ENCODE measurements around the gene DHCR7. TPM values are rescaled to one million over a fixed set of nuclear protein-coding genes. Genes with fewer than 3 reads are reported as not detected.

The DHCR7 gene
- total and polyA plus RNA-seq, 2 donors (not counting 1 experiment from before 2014, with no cell fraction given): 90.8 to 148 TPM

- H3K9me3 ChIP-seq (ENCODE audit: control insufficient read depth, insufficient read depth, low read depth, low read length): no peaks in the 10 kb centered on the region
- no peaks in the 10 kb centered on the region for H3K4me1 ChIP-seq (ENCODE audit: control insufficient read depth, extremely low read depth, insufficient read depth, low read length)
- TF ChIP-seq EZH2 (IDR thresholded peaks at IDR 0.05; ENCODE audit: low read length, missing control alignments) (no peak), CTCF (conservative IDR thresholded peaks at IDR 0.05 in 1 of 2, IDR thresholded peaks at IDR 0.05 in 1 of 2; ENCODE audit: low read depth in 1 of 2, low read length in 2 of 2) (no peak)
- H3K36me3 ChIP-seq (ENCODE audit: control insufficient read depth, insufficient read depth, low read length): no peaks in the 10 kb centered on the region
- DNase-seq (ENCODE audit: low read depth in 2 of 2): peak in 1 of 2 donors; percentile 5
- H3K9ac ChIP-seq (ENCODE audit: insufficient read depth, low read length): no peak overlapping the region
- H3K4me3 ChIP-seq (replicated peaks in 1 of 4; ENCODE audit: control extremely low read depth in 1 of 4, insufficient read depth in 1 of 4, low read depth in 3 of 4, low read length in 4 of 4): no peak overlapping the region
- no peaks in the 10 kb centered on the region for H3K79me2 ChIP-seq (ENCODE audit: control insufficient read depth, insufficient read depth, low read length)
- H2AFZ ChIP-seq (ENCODE audit: low read length): no peak overlapping the region
- H3K4me2 ChIP-seq (ENCODE audit: extremely low read depth, insufficient read depth, low read length): no peak overlapping the region
- no peak overlapping the region for H3K27ac ChIP-seq (ENCODE audit: insufficient read depth, low read length)
- H4K20me1 ChIP-seq (ENCODE audit: control insufficient read depth, extremely low read depth, insufficient read depth, low read length): no peaks in the 10 kb centered on the region
- peaks cover 9% of the 10 kb centered on the region for H3K27me3 ChIP-seq (ENCODE audit: control insufficient read depth, insufficient read depth, low read length)
Measured at GRCh38 chr11:71391796-71392195, 56.4 kb downstream of the DHCR7 start.

GRCh38 chr11:71391352-71391751 is 56.8 kb downstream of the DHCR7 start:
- H3K4me3 ChIP-seq (replicated peaks in 1 of 4; ENCODE audit: control extremely low read depth in 1 of 4, insufficient read depth in 1 of 4, low read depth in 3 of 4, low read length in 4 of 4): no peak overlapping the region
- no peak for DNase-seq (ENCODE audit: low read depth in 2 of 2)
- TF ChIP-seq EZH2 (IDR thresholded peaks at IDR 0.05; ENCODE audit: low read length, missing control alignments): peak; percentile 43
- no peak for TF ChIP-seq CTCF (conservative IDR thresholded peaks at IDR 0.05 in 1 of 2, IDR thresholded peaks at IDR 0.05 in 1 of 2; ENCODE audit: low read depth in 1 of 2, low read length in 2 of 2)
- no peaks in the 10 kb centered on the region for H3K9me3 ChIP-seq (ENCODE audit: control insufficient read depth, insufficient read depth, low read depth, low read length)
- H2AFZ ChIP-seq (ENCODE audit: low read length): no peak overlapping the region
- no peaks in the 10 kb centered on the region for H4K20me1 ChIP-seq (ENCODE audit: control insufficient read depth, extremely low read depth, insufficient read depth, low read length)
- no peaks in the 10 kb centered on the region for H3K4me1 ChIP-seq (ENCODE audit: control insufficient read depth, extremely low read depth, insufficient read depth, low read length)
- no peak overlapping the region for H3K27ac ChIP-seq (ENCODE audit: insufficient read depth, low read length)
- H3K4me2 ChIP-seq (ENCODE audit: extremely low read depth, insufficient read depth, low read length): no peak overlapping the region
- no peak overlapping the region for H3K9ac ChIP-seq (ENCODE audit: insufficient read depth, low read length)
- no peaks in the 10 kb centered on the region for H3K36me3 ChIP-seq (ENCODE audit: control insufficient read depth, insufficient read depth, low read length)
- no peaks in the 10 kb centered on the region for H3K79me2 ChIP-seq (ENCODE audit: control insufficient read depth, insufficient read depth, low read length)
- peaks cover 9% of the 10 kb centered on the region for H3K27me3 ChIP-seq (ENCODE audit: control insufficient read depth, insufficient read depth, low read length)

DNA sequence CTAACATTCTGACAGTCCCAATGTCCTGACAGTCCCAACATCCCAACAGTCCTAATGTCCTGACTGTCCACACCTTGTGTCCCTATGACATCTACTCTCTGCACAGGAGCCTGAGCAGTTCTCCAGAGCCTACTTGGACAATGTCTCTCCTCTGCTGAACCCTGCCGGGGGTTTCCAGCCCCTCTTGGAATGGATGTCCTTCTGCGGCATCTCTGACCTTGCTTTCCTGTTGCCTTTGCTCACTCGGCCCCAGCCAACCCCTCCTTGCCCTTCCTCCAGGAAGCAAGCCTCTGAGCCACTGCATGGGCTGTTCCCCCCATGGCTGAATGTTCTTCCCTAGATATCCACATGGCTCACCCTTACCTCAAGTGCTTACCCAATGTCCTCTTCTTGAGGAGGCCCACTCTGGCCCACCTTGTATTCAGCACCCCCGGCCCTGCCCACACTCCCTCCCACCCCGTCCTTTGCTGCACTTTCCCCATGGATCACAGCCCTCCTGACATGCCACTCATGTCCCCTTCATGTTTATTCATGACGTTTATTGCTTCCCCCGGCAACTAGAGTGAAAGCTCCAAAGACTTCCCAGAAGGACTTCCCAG is 59.5 kb downstream of the DHCR7 start:
- Histone ChIP-seq H3K4me3 (replicated peaks in 1 of 4; ENCODE audit: control extremely low read depth in 1 of 4, insufficient read depth in 1 of 4, low read depth in 3 of 4, low read length in 4 of 4) (no peak overlapping the region), H3K79me2 (ENCODE audit: control insufficient read depth, insufficient read depth, low read length) (no peaks in the 10 kb centered on the region), H3K27me3 (ENCODE audit: control insufficient read depth, insufficient read depth, low read length) (peaks cover 9% of the 10 kb centered on the region), H3K9me3 (ENCODE audit: control insufficient read depth, insufficient read depth, low read depth, low read length) (no peaks in the 10 kb centered on the region), H3K27ac (ENCODE audit: insufficient read depth, low read length) (no peak overlapping the region), H3K4me2 (ENCODE audit: extremely low read depth, insufficient read depth, low read length) (no peak overlapping the region), H3K4me1 (ENCODE audit: control insufficient read depth, extremely low read depth, insufficient read depth, low read length) (no peaks in the 10 kb centered on the region), H2AFZ (ENCODE audit: low read length) (no peak overlapping the region), H3K9ac (ENCODE audit: insufficient read depth, low read length) (no peak overlapping the region), H4K20me1 (ENCODE audit: control insufficient read depth, extremely low read depth, insufficient read depth, low read length) (no peaks in the 10 kb centered on the region), H3K36me3 (ENCODE audit: control insufficient read depth, insufficient read depth, low read length) (no peaks in the 10 kb centered on the region)
- TF ChIP-seq CTCF (conservative IDR thresholded peaks at IDR 0.05 in 1 of 2, IDR thresholded peaks at IDR 0.05 in 1 of 2; ENCODE audit: low read depth in 1 of 2, low read length in 2 of 2) (no peak), EZH2 (IDR thresholded peaks at IDR 0.05; ENCODE audit: low read length, missing control alignments) (no peak)
- no peak for DNase-seq (ENCODE audit: low read depth in 2 of 2)

All from fibroblast of lung (primary cell).